Prostate gland (tissue), 2 donors: ENCODE results near the gene ITGA6. TPM values are rescaled to one million over a fixed set of nuclear protein-coding genes. Genes with fewer than 3 reads are reported as not detected.
A peak's percentile ranks its signal among the peaks of the same experiment; 100 is the strongest.
"Not testable (repeated sequence)": the region's sequence is repeated elsewhere in the genome, so short reads cannot be mapped to it uniquely, and the experiment has no call there.

Experiments
- DNase-seq: peaks from one replicate; pipeline ENCODE4 v3.0.0-alpha.2; 2019; ENCODE audit warnings: low spot score
- H3K27ac ChIP-seq, 2 donors: fragments of 200-600 bp; sonication (generic); 2 replicates each; pipeline ENCODE4 v1.5.1; 2017 to 2019
- H3K27me3 ChIP-seq: fragments of 200-600 bp; sonication (generic); replicated peaks from 2 replicates; pipeline ENCODE4 v1.5.1; 2019; ENCODE audit not compliant: insufficient read depth
- H3K36me3 ChIP-seq, 2 donors: fragments of 200-600 bp; sonication (generic); 1 replicate in 1 of 2; 2 replicates in 1 of 2; pipeline versions ENCODE4 v1.5.1 to v1.8.1; 2017 to 2019
- H3K4me1 ChIP-seq: fragments of 200-600 bp; sonication (generic); replicated peaks from 2 replicates; pipeline ENCODE4 v1.5.1; 2019
- H3K4me3 ChIP-seq, 2 donors: fragments of 200-600 bp; sonication (generic); 2 replicates each; pipeline ENCODE4 v1.5.1; 2017 to 2019
- H3K9me3 ChIP-seq: fragments of 200-600 bp; sonication (generic); 2 replicates; pipeline ENCODE4 v1.5.1; 2017
- POLR2A ChIP-seq: fragments of 450-650 bp; IDR thresholded peaks from one replicate; pipeline ENCODE4 v1.6.1; 2016; ENCODE audit warnings: antibody characterized with exemption, mild to moderate bottlenecking
- POLR2AphosphoS5 ChIP-seq: sonication (generic); formaldehyde crosslinking; IDR thresholded peaks from one replicate; pipeline ENCODE4 v1.6.1; 2017; ENCODE audit warnings: antibody characterized with exemption
- WGBS: methylation state at CpG from one replicate; pipeline ENCODE4 v1.1.5; 2018; 5-methylcytosine and 5-hydroxymethylcytosine counted together
- intact Hi-C: fragments of 100-400 bp; cut with DNase I; formaldehyde crosslinking; loops from one replicate; pipeline ENCODE4 v1.14.2; 2022
- total RNA-seq, 2 donors: library from RNA; depleted of rRNA; stranded (reverse); fragments of >200 nt; gene quantifications; one replicate each; pipeline ENCODE4 v1.1.0, GENCODE V29; 2016
- TF ChIP-seq, protein P1 (sequence below), 4 experiments: fragments of 200-600 bp in 2 of 4; fragments of 450-650 bp in 2 of 4; sonication (generic) in 2 of 4; IDR thresholded peaks; 1 replicate in 3 of 4; 2 replicates in 1 of 4; pipeline ENCODE4 v1.5.1; 2016 to 2019; ENCODE audit warnings: antibody characterized with exemption in 4 of 4, mild to moderate bottlenecking in 2 of 4, moderate library complexity in 2 of 4

ITGA6 gene
- total RNA-seq, 2 donors from 2014 or later = 71.7 to 249 TPM

DNA sequence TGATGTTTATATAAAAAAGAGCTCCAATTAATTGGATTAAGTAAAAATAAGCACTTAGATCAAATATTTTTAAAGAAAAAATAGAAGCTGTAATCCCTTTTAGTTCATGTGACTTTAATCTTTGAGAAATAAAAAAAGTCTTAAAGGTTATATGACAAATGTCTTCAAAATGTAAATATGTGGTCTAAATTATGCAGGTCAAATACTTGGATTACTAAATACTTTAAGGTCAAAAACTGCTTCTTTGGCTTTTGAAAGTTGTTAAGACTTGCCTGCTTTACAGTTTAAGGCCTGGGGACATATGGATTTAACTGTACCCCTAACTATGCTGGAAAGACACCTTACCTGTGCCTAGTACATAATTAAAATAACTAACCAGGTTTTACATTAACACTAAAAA lies 113.0 kb downstream of the ITGA6 start:
- Histone ChIP-seq H3K27me3 (no peaks in the 10 kb centered on the region), H3K27ac (no peak overlapping the region), H3K4me1 (no peaks in the 10 kb centered on the region), H3K9me3 (no peaks in the 10 kb centered on the region), H3K36me3 (no peaks in the 10 kb centered on the region), H3K4me3 (no peak overlapping the region)
- intact Hi-C loops = no loop called here
- TF ChIP-seq, protein P1, sequence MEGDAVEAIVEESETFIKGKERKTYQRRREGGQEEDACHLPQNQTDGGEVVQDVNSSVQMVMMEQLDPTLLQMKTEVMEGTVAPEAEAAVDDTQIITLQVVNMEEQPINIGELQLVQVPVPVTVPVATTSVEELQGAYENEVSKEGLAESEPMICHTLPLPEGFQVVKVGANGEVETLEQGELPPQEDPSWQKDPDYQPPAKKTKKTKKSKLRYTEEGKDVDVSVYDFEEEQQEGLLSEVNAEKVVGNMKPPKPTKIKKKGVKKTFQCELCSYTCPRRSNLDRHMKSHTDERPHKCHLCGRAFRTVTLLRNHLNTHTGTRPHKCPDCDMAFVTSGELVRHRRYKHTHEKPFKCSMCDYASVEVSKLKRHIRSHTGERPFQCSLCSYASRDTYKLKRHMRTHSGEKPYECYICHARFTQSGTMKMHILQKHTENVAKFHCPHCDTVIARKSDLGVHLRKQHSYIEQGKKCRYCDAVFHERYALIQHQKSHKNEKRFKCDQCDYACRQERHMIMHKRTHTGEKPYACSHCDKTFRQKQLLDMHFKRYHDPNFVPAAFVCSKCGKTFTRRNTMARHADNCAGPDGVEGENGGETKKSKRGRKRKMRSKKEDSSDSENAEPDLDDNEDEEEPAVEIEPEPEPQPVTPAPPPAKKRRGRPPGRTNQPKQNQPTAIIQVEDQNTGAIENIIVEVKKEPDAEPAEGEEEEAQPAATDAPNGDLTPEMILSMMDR (IDR thresholded peaks at IDR 0.05) = no peak
- no peak for TF ChIP-seq POLR2AphosphoS5
- TF ChIP-seq POLR2A = no peak
- no peak for DNase-seq

DNA sequence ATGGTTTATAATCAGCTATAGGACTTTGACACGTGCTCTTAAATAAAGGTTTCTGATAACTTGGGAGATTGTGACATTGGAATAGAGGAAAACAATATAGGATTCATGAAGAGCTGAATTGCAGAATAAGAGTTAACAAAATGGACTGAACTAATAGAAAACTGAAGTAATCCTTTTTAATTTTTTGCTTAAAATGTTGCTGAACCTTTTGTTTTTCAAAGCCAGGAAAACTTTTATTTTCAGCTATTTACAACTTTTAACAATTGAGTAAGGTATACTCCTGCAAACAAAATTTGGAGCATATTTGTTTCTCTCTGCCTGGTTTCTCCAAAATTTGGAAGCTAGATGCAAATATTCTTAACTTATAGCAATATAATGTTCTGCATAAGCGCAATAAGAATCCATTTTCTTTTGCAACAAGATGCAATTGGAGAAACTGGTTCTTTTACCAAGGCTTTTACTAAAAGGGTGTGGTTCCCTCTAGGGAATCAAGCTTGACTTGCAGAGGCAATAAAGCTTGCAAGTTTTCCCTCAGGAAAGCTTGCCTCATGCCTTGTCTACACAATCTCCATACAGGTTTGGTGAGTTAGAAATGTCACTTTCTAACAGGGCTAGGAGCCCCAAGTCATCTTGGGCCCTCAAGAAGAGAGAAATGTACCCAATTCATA lies 118.2 kb downstream of the ITGA6 start:
- Histone ChIP-seq H3K36me3 (no peaks in the 10 kb centered on the region), H3K4me3 (no peak overlapping the region)
- WGBS = 91% methylated on average over 2 of the region's 2 CpGs

DNA sequence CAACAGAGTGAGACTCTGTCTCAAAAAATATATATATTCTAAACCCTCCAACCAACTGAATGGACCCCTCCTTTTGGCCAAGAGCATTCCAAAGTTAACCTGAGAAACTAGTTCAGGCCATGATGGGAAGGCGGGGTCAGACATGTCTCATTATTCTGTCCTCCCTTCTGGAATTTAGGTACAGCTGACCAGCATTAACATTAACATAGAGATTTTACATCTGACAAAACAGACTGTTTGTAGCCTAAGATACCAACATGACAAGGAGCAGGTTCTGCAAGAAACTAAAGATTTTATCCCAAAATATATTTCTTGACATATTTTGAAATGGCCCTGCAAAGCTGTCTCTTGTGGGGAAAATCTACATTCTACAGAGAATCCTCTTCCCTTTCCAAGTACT lies 121.7 kb downstream of the ITGA6 start:
- WGBS = 93% methylated on average over 1 of the region's 1 CpG

More for the DNA sequence above, 118.2 kb downstream of the ITGA6 start:
- intact Hi-C loops = no loop called here
- H3K4me1 ChIP-seq = no peaks in the 10 kb centered on the region
- H3K27ac ChIP-seq = no peak overlapping the region
- H3K27me3 ChIP-seq = no peaks in the 10 kb centered on the region
- TF ChIP-seq POLR2AphosphoS5 (peak; percentile 74), POLR2A (no peak)
- TF ChIP-seq, protein P1 (IDR thresholded peaks at IDR 0.05) = peak in 1 of 4 experiments; percentile 14
- H3K9me3 ChIP-seq = no peaks in the 10 kb centered on the region
- DNase-seq = peak; percentile 15

DNA sequence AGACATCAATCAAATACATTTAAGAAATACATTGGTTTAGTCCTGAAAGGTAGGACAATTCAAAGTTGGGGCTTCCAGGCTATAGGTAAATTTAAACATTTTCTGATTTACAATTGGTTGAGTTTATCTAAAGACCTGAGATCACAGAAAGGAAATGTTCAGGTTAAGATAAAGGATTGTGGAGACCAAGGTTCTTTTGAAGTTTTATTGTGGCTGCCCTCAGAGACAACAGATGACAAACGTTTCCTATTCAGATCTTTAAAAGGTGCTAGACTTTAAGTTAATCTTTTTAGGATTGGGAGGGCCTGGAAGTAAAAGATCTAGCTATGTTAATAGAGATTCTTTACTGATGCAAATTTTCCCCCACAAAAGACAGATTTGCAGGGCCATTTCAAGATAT lies 122.4 kb downstream of the ITGA6 start:
- intact Hi-C loops, H3K9me3 ChIP-seq, H3K27me3 ChIP-seq, H3K4me3 ChIP-seq, DNase-seq, H3K36me3 ChIP-seq, H3K27ac ChIP-seq, H3K4me1 ChIP-seq: not testable (repeated sequence)
- 50% methylated on average over 1 of the region's 1 CpG for WGBS

More for the DNA sequence above, 121.7 kb downstream of the ITGA6 start:
- H3K9me3 ChIP-seq = no peaks in the 10 kb centered on the region
- no peak overlapping the region for H3K4me3 ChIP-seq
- no peaks in the 10 kb centered on the region for H3K4me1 ChIP-seq
- TF ChIP-seq, protein P1 (IDR thresholded peaks at IDR 0.05) = no peak
- TF ChIP-seq POLR2AphosphoS5 (no peak), POLR2A (no peak)
- H3K27me3 ChIP-seq = no peaks in the 10 kb centered on the region
- intact Hi-C loops = no loop called here
- H3K27ac ChIP-seq = no peak overlapping the region
- no peaks in the 10 kb centered on the region for H3K36me3 ChIP-seq
- no peak for DNase-seq

DNA sequence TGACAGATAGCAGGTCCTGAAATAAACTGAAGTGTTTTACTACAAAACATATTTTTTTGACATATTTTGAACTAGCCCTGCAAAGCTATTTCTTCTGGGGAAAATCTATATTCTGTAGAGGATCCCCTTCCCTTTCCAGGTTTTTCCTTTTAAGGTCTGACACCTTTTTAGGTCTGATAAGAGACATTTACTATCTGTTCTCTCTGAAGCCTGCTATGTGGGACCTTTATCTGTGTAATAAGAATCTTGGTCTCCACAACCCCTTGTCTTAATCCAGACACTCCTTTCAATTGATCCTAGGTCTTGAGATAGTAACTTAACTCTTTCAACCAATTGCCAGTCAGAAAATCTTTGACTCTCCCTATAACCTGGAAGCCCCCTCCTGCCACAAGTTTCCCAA lies 123.0 kb downstream of the ITGA6 start:
- TF ChIP-seq POLR2AphosphoS5 (no peak), POLR2A (no peak)
- TF ChIP-seq, protein P1 (IDR thresholded peaks at IDR 0.05) = no peak
- no peak for DNase-seq
- intact Hi-C loops = no loop called here
- H3K9me3 ChIP-seq = no peaks in the 10 kb centered on the region
- H3K4me1 ChIP-seq = no peaks in the 10 kb centered on the region
- H3K27ac ChIP-seq = no peak overlapping the region
- H3K4me3 ChIP-seq = no peak overlapping the region
- H3K36me3 ChIP-seq = no peaks in the 10 kb centered on the region
- no peaks in the 10 kb centered on the region for H3K27me3 ChIP-seq
